Skeletal muscle satellite cell (primary cell): Measurements from ENCODE around the gene EPS15. TPM values are rescaled to one million over a fixed set of nuclear protein-coding genes. Genes with fewer than 3 reads are reported as not detected.

Source experiments
- H3K27me3 ChIP-seq: 2 replicates; pipeline ENCODE4 v1.7.0; 2013; ENCODE audit warnings: low read length; ENCODE audit not compliant: control insufficient read depth, insufficient read depth
- H3K36me3 ChIP-seq: 2 replicates; pipeline ENCODE4 v1.7.0; 2013; ENCODE audit warnings: mild to moderate bottlenecking, control low read depth, low read length; ENCODE audit not compliant: insufficient read depth
- H3K4me1 ChIP-seq: 2 replicates; pipeline ENCODE4 v1.7.0; 2013; ENCODE audit warnings: low read length; ENCODE audit not compliant: control insufficient read depth, insufficient read depth
- H3K4me2 ChIP-seq: 2 replicates; pipeline ENCODE4 v1.7.0; 2013; ENCODE audit warnings: mild to moderate bottlenecking, low read length
- H3K4me3 ChIP-seq: 2 replicates; pipeline ENCODE4 v1.7.0; 2013; ENCODE audit warnings: low read length
- H3K9ac ChIP-seq: 2 replicates; pipeline ENCODE4 v1.7.0; 2013; ENCODE audit warnings: mild to moderate bottlenecking, low read depth, low read length, moderate library complexity
- H3K9me3 ChIP-seq: replicated peaks from 2 replicates; pipeline ENCODE4 v1.7.0; 2013; ENCODE audit warnings: mild to moderate bottlenecking, control low read depth, low read length
- small RNA-seq: library from RNA; depleted of rRNA; stranded (forward); fragments of <200 nt; gene quantifications from one replicate; pipeline ENCODE3, GENCODE V24; 2012

Gene EPS15

DNA sequence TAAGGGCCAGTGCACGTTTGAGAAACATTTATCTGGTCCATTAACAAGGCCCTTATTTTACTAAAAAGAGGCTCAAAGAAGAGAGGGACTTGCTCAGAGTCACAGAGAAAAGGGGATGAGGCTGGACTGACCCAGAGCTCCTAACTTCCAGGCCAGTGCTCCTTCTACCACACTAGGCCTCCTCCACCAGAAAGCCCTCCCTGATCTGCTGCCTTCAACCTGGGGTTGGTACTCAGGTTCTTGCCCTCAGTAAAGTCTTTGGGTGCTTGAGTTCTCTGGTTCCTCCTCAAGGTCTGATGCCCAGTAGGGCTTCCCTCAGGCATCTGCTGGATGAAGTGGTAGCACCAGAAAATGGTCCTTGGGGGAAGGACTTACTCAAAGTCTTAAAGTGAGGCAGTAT lies 214.7 kb downstream of the EPS15 start:
- no peak overlapping the region for H3K4me3 ChIP-seq
- no peak overlapping the region for H3K4me2 ChIP-seq
- no peaks in the 10 kb centered on the region for H3K4me1 ChIP-seq
- H3K36me3 ChIP-seq = no peaks in the 10 kb centered on the region
- no peaks in the 10 kb centered on the region for H3K27me3 ChIP-seq
- no peaks in the 10 kb centered on the region for H3K9me3 ChIP-seq
- no peak overlapping the region for H3K9ac ChIP-seq

Small RNAs within 50 kb of the gene (small RNA-seq; reads per million reads assigned to genes)
- gene RNU6-1281P (not detected), gene RNU6-877P (not detected)
